Cardiac fibroblast (primary cell): ENCODE data around the gene WDHD1.
"Not testable (repeated sequence)": the region's sequence is repeated elsewhere in the genome, so short reads cannot be mapped to it uniquely, and the experiment has no call there.

Experiments
- DNase-seq, 2 donors: peaks; one replicate each; pipeline versions ENCODE4 v3.0.0 to v3.0.0-alpha.2; 2010; ENCODE audit warnings: low read depth in 2 of 2
- H3K4me3 ChIP-seq, 2 donors: replicated peaks in 1 of 2; 1 replicate in 1 of 2; 2 replicates in 1 of 2; pipeline ENCODE4 v1.5.1; 2011; ENCODE audit warnings: low read depth in 2 of 2, low read length in 2 of 2, mild to moderate bottlenecking in 2 of 2, moderate library complexity in 1 of 2
- CTCF ChIP-seq: IDR thresholded peaks from one replicate; pipeline ENCODE4 v1.5.1; 2011; ENCODE audit warnings: low read depth, mild to moderate bottlenecking, low read length, inconsistent platforms

Gene WDHD1

GRCh38 chr14:54901380-54902142 lies 125.3 kb downstream of the WDHD1 start:
- peak overlapping the region; percentile 79 to 83 for H3K4me3 ChIP-seq
- DNase-seq = peak in 1 of 2 donors; percentile 12
- no peak for TF ChIP-seq CTCF

GRCh38 chr14:54899573-54899972 lies 127.3 kb downstream of the WDHD1 start:
- TF ChIP-seq CTCF = no peak
- no peak for DNase-seq
- no peak overlapping the region for H3K4me3 ChIP-seq

- H3K4me3 ChIP-seq = not testable (repeated sequence)
- DNase-seq = peak in 1 of 2 donors; percentile 41
Measured at GRCh38 chr14:54897809-54898555, 128.9 kb downstream of the WDHD1 start.

- H3K4me3 ChIP-seq = no peak overlapping the region
- TF ChIP-seq CTCF = no peak
- DNase-seq = no peak
Measured at GRCh38 chr14:54895683-54896082, 131.2 kb downstream of the WDHD1 start.

GRCh38 chr14:54894995-54895394 lies 131.9 kb downstream of the WDHD1 start:
- TF ChIP-seq CTCF = no peak
- no peak overlapping the region for H3K4me3 ChIP-seq
- DNase-seq = peak; percentile 31 to 35

- DNase-seq = peak; percentile 69 to 85
- TF ChIP-seq CTCF = peak; percentile 76
- no peak overlapping the region for H3K4me3 ChIP-seq
Measured at GRCh38 chr14:54893151-54893760, 133.6 kb downstream of the WDHD1 start.

- no peak for DNase-seq
- H3K4me3 ChIP-seq = no peak overlapping the region
- TF ChIP-seq CTCF = no peak
Measured at GRCh38 chr14:54891471-54892245, 135.2 kb downstream of the WDHD1 start.
